UCSD-AML1 (cell line): ENCODE data around the gene EMC10.
A peak's percentile ranks its signal among the peaks of the same experiment; 100 is the strongest.
"Not testable (repeated sequence)": the region's sequence is repeated elsewhere in the genome, so short reads cannot be mapped to it uniquely, and the experiment has no call there.

ENCODE experiments used
- DNase-seq: peaks from one replicate; lab custom pipeline; 2025; ENCODE audit not compliant: unreplicated experiment; lab: John Stamatoyannopoulos, UW

The EMC10 gene

DNA sequence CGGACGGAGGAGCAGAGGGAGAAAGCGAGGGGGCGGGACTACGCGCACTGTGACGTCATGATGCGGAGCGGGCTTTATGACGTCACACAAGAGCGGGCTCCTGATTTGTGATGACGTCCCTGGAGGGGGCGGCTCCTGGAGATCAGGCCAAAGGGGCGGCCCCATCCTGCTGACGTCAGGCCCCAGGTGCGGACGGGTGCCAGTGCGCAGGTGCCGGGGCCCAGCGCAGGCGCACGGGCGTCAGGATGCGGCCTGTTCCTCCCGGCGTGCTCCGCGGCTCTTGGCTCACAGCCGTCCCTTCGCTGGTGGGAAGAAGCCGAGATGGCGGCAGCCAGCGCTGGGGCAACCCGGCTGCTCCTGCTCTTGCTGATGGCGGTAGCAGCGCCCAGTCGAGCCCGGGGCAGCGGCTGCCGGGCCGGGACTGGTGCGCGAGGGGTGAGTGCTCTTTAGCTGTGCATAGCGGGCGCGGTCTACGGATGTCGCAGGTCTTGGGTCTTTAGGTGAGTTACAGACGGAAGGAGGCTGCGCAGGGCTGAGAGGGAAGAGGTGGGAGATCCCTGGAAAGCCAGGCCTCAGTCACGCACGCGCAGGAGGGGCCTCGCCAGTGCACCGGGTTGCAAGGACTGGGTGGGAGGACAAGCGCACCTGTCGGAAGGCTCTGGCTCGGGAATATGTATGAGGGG lies at the start of gene EMC10, which contains the start of gene GARIN5A:
Gene EMC10, plus strand, starts transcription at position 284 of the 683 bp plus-strand sequence. Its CDS starts 38 bp downstream, at position 322.
Gene GARIN5A, minus strand, starts transcription at position 625 of the 683 bp plus-strand sequence. Its CDS starts 460 bp downstream, at position 165.
- DNase-seq = peak; percentile 84

GRCh38 chr19:50427318-50427925 lies 48.9 kb upstream of the EMC10 start:
- DNase-seq = no peak

- DNase-seq = no peak
These were observed 48.3 kb upstream of the EMC10 start for GRCh38 chr19:50427997-50428425.

- DNase-seq = no peak
These were observed 47.4 kb upstream of the EMC10 start for GRCh38 chr19:50428772-50429463.

DNA sequence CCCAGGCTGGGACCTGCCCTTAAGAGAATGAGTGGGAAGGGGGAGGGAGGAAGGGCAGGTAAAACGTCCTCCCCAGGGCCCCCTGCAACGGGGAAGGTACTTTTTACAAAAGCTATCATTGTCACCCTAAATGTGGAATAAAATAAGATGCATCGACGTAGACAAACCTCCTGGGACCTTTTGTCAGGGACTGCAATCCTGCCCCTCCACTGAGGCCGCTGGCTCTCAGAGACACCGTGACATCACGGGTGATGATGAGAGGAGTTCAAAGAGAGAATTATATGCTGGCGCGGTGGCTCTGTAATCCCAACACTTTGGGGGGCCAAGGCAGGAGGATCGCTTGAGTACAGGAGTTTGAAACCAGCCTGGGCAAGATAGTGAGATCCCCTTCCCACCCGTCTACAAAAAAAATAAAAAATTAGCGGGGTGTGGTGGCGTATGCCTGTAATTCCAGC lies 45.4 kb upstream of the EMC10 start:
- DNase-seq = no peak

- peak; percentile 91 for DNase-seq
These were observed 44.7 kb upstream of the EMC10 start for GRCh38 chr19:50431343-50432220.

GRCh38 chr19:50432221-50433028 lies 43.9 kb upstream of the EMC10 start, which contains the start of gene MYBPC2:
Gene MYBPC2 (plus strand): TSS chr19:50432892. CDS start chr19:50432954, 62 bp downstream.
- DNase-seq = no peak

DNA sequence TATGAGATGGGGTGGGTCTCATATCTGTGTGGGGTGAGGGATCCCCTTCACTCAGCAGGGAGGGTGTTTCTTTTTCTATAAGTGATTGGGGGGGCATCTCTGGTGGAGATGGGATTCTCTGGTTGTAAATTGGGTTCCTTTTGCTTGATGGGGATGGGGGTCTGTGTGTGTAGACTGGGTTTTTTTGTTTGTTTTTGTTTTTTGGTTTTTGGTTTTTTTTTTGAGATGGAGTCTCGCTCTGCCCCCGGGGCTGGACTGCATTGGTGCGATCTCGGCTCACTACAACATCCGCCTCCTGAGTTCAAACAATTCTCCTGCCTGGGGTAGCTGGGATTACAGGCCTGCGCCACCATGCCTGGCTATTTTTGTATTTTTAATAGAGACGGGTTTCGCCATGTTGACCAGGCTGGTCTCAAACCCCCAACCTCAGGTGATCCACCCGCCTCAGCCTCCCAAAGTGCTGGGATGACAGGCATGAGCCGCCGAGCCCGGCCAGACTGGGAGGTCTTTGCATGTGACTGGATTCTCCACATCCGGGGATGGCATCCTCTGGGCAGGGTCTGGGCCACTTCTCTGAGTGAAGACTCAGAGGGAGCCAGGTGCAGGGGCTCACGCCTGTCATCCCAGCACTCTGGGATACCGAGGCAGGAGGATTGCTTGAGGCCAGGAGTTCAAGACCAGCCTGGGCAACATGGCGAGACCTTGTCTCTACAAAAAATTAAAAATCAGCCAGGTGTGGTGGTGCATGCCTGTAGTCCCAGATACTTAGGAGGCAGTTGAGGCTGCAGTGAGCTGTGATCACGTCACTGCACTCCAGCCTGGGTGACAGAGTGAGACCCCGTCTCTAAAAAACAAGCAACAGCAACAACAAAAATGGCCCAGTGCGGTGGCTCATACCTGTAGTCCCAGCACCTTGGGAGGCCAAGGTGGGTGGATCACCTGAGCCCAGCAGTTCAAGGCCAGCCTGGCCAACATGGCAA lies 42.8 kb upstream of the EMC10 start:
- no peak for DNase-seq

GRCh38 chr19:50434525-50434924 lies 41.8 kb upstream of the EMC10 start:
- no peak for DNase-seq

DNA sequence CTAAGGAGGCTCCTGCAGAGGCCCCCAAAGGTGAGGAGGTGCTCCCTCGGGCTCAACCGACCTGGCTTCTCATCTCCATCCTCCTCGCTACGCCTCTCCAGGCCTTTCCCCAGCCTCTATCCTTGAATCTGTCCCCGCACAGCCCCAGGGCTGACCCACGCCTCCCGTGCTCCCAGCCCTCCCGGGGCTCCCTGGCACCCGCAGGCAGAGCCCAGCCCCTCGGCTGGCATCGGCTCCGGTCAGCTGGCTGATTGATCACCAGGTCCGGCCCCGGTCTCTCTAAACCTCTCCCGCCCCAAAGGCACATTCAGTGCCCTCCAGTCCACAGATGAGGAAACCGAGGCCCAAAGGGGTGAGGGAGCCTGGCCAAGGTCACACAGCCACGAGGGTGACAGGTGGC lies 41.1 kb upstream of the EMC10 start:
- DNase-seq = no peak

DNA sequence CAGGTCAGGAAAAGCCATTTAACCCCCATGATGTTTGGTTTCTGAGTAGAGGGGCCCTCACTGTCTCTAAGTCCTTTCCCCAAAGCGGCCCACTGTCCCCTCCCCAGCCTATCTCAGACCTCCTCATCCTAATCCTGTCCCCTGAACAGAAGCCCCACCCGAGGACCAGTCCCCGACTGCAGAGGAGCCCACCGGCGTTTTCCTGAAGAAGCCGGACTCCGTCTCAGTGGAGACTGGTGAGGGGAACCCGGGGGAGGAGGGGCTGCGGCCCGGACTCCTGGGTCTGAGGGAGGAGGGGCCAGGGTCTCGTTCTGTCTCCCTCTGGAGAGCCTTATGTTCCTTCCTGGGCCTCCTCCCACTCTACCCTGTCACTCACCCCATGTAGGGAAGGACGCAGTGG lies 40.7 kb upstream of the EMC10 start:
- no peak for DNase-seq

DNA sequence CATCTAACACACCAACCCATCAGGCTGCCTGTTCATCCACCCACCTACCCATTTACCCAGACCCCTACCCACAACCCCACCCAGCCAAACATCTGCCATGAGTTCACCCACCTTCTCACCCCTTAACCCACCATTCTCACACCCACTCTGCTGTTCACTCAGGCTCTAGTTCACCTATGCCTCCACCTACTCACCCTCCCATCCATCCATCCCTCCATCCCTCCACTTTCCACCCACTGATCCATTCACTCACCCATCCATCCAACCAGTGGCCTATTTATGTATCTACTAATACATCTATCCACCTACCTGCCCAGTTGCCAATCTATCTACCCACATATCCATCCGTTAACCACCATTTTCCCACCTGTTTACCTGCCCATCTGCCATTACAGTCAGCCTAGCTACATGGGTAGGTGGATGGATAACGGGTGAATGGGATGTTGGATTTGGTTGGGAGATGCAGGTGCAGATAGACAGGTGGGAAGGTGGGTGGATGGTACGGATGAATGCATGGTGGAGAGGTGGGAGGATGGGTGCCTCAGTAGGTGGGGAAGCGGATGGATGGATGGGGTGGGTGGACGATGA lies 38.4 kb upstream of the EMC10 start:
- no peak for DNase-seq

DNA sequence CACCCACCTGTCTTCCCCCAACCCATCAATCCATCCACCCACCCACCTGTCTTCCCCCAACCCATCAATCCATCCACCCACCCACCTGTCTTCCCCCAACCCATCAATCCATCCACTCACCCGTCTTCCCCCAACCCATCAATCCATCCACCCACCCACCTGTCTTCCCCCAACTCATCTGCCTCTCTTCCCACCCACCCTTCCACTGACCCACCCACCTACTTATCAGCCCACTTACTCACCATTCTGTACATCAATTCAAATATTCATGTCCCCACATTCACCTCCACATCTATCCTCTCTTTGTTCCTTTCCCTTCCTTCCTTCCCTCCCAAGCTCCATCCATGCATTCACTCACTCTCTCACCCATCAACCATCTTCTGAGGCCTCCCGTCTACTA lies 37.2 kb upstream of the EMC10 start:
- DNase-seq = not testable (repeated sequence)

GRCh38 chr19:50444059-50444458 lies 32.2 kb upstream of the EMC10 start:
- no peak for DNase-seq

DNA sequence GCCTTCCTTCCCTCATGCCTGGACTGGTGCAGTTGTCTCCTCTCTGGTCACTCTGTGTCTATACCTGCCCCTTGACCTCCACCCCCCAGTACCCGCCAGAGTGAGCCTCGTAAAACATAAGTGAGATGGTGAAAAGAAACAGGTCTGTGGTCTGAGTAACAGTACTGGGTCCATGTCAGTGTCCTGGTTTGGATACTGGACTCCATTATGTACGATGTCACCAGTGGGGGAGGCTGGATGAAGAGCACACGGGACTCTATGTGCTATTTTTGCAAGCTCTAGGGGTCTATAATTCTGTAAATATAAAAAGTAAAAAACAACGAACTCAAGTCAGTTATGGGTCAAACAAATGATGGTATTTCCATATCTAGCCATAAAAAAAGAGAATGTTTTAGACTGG lies 29.3 kb upstream of the EMC10 start:
- DNase-seq = no peak

DNA sequence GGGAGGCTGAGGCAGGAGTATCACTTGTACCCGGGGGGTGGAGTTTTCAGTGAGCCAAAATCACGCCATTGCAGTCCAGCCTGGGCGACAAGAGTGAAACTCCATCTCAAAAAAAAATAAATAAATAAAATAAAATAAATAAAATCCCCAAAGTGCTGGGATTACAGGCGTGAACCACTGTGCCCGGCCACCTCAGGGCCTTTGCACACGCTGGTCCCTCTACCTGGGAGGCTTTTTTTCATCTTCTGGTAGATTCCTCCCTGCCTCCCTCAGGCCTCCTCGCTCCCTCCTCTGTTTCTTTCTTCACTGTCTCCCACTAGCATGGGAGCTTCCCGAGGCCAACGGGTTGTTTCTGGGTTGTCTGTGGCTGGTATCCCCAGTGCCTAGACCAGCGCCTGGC lies 28.6 kb upstream of the EMC10 start:
- DNase-seq = no peak

DNA sequence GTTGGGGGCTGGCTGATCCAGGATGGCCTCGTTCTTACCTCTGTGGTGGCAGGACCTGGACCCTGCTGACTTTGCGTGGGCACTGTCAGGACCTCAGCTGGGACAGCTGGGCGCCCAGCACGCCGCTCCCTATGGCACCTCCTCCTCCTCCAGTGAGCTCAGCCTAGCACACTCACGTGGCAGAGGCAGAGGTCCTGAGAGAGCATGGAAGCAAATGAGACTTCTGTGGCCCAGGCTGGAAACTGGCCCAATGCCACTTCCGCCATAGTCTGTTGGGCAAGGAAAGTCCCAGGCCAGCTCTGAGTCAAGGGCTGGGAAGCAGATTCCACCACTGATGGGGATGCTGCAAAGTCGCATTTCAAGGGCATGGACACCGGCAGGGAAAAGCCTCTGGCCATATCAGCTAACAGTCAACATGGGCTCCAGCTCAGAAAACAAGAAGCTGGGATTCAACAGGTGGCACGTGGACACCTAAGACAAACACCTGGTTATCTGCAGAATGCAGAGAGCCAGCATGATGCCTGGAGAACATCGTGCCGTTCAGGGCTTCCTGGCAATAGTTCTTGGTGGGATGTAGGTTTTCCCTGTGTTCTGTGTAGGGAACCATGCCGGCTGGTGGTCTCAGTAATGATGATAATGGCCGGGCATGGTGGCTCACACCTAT lies 26.9 kb upstream of the EMC10 start:
- no peak for DNase-seq
